Fibroblast of skin of right biceps (primary cell): ENCODE measurements around the gene BTAF1.

Experiments used
- DNase-seq: peaks from one replicate; pipeline ENCODE4 v3.0.0-alpha.2; 2013

The BTAF1 gene

GRCh38 chr10:91908337-91909116 is 15.0 kb upstream of the BTAF1 start:
- DNase-seq, result peak; percentile 79

- DNase-seq, result peak; percentile 44
Measured at GRCh38 chr10:91909117-91909677, 14.4 kb upstream of the BTAF1 start, which contains the start of gene FGFBP3. Gene FGFBP3 (minus strand): TSS chr10:91909486. CDS start chr10:91908969, 517 bp downstream.

- no peak for DNase-seq
Measured at GRCh38 chr10:91910467-91910866, 13.1 kb upstream of the BTAF1 start.

GRCh38 chr10:91919651-91920050 is 3.9 kb upstream of the BTAF1 start:
- DNase-seq, result no peak

GRCh38 chr10:91924212-91925021 is 847 bp downstream of the BTAF1 start:
- DNase-seq, result no peak

- DNase-seq, result peak; percentile 18
Measured at GRCh38 chr10:91925022-91925320, 1.4 kb downstream of the BTAF1 start.

- DNase-seq, result no peak
Measured at GRCh38 chr10:91930939-91931338, 7.4 kb downstream of the BTAF1 start.

- DNase-seq, result no peak
Measured at GRCh38 chr10:91931526-91932190, 8.1 kb downstream of the BTAF1 start.

- no peak for DNase-seq
Measured at GRCh38 chr10:91932737-91933136, 9.2 kb downstream of the BTAF1 start.

- DNase-seq, result no peak
Measured at GRCh38 chr10:91935886-91936285, 12.3 kb downstream of the BTAF1 start.

GRCh38 chr10:91939653-91940052 is 16.1 kb downstream of the BTAF1 start:
- no peak for DNase-seq

GRCh38 chr10:91941426-91941825 is 17.9 kb downstream of the BTAF1 start:
- peak; percentile 1 for DNase-seq

- DNase-seq, result peak; percentile 78
Measured at GRCh38 chr10:91944880-91945630, 21.5 kb downstream of the BTAF1 start.

GRCh38 chr10:91953600-91954160 is 30.1 kb downstream of the BTAF1 start:
- DNase-seq, result no peak

GRCh38 chr10:91955114-91955513 is 31.5 kb downstream of the BTAF1 start:
- DNase-seq, result no peak

- DNase-seq, result no peak
Measured at GRCh38 chr10:91957091-91957490, 33.5 kb downstream of the BTAF1 start.

- DNase-seq, result no peak
Measured at GRCh38 chr10:91969297-91969696, 45.7 kb downstream of the BTAF1 start.

- DNase-seq, result peak; percentile 72
Measured at GRCh38 chr10:91974960-91975359, 51.4 kb downstream of the BTAF1 start.

GRCh38 chr10:91975438-91975837 is 51.9 kb downstream of the BTAF1 start:
- no peak for DNase-seq

GRCh38 chr10:91976317-91977051 is 52.9 kb downstream of the BTAF1 start:
- DNase-seq, result no peak

- no peak for DNase-seq
Measured at GRCh38 chr10:91977491-91977890, 53.9 kb downstream of the BTAF1 start.

GRCh38 chr10:91978585-91978984 is 55.0 kb downstream of the BTAF1 start:
- no peak for DNase-seq
